ENCODE results near the gene MRPL12. TPM values are rescaled to one million over a fixed set of nuclear protein-coding genes. Genes with fewer than 3 reads are reported as not detected.

Gene MRPL12
- total and polyA plus RNA-seq, 2 of the 13 experiments (the other 11 are each of a cell fraction or from before 2014, with no cell fraction given), result 39.1 to 94.1 TPM

- H3K27me3 ChIP-seq (ENCODE audit: control insufficient read depth in 1 of 2, insufficient read depth in 2 of 2, low read length in 2 of 2), result no peaks in the 10 kb centered on the region; a peak in 1 of 5 replicates
- FAIRE-seq (no peak), ATAC-seq (peak; percentile 7), DNase-seq (ENCODE audit: low spot score) (no peak)
- ChIA-PET POLR2A (interaction anchor here (0.5 to 4.5 kb wide), 26 partner anchors 10 to 1886 kb away, joined by 3 to 124 read pairs (median 4); partner anchors contain the start of genes CBX8, CCDC137, FAAP100 and MCRIP1), CTCF (ENCODE audit: low intra/inter-chr PET ratio, low total read pairs) (no interaction called here)
- peak overlapping the region; percentile 94 for H3K9ac ChIP-seq (ENCODE audit: insufficient read depth, low read depth, low read length)
- intact Hi-C loops (cut with micrococcal nuclease; ENCODE audit: unreplicated experiment) (no loop called here), in situ Hi-C loops (cut with HindIII; ENCODE audit: extremely low pct_ligation_motif_present, low pct_unique_long_range_greater_than_20kb) (no loop called here)
- no peak overlapping the region for H2AFZ ChIP-seq (ENCODE audit: low read length)
- peak overlapping the region; percentile 90 for H3K4me2 ChIP-seq (ENCODE audit: low read depth, low read length)
- peak overlapping the region; percentile 68 for H3K27ac ChIP-seq (ENCODE audit: extremely low read length, insufficient read depth, low read length)
- peaks cover 21 to 30% of the 10 kb centered on the region in 2 experiments; a peak in 4 of 5 replicates for H3K36me3 ChIP-seq (replicated peaks in 1 of 2; ENCODE audit: control insufficient read depth in 1 of 2, insufficient read depth in 2 of 2, low read length in 2 of 2)
- no peaks in the 10 kb centered on the region for H4K20me1 ChIP-seq (ENCODE audit: insufficient read depth, low read length)
- peak overlapping the region; percentile 94 to 99 (median 97) for H3K4me3 ChIP-seq (replicated peaks in 1 of 3; ENCODE audit: insufficient read depth in 1 of 3, low read depth in 2 of 3, low read length in 3 of 3)
- H3K4me1 ChIP-seq (ENCODE audit: insufficient read depth, low read length), result peaks cover 43% of the 10 kb centered on the region
- BruUV-seq (replicated peaks), result no TSS peak
- no peaks in the 10 kb centered on the region for H3K9me3 ChIP-seq (ENCODE audit: low read length)
- H3K79me2 ChIP-seq (ENCODE audit: insufficient read depth, low read length), result peaks cover 35% of the 10 kb centered on the region
- 3% methylated on average over 13 of the region's 37 CpGs for WGBS (ENCODE audit: low lambda C conversion rate)
- TF ChIP-seq ZNF235 (CRISPR knock-in tag; IDR thresholded peaks at IDR 0.05; ENCODE audit: borderline replicate concordance) (0 out of 2 replicates have a peak, but pooled peaks have one; percentile 40), GPN1 (CRISPR knock-in tag; IDR thresholded peaks at IDR 0.05; ENCODE audit: borderline replicate concordance) (0 out of 2 replicates have a peak, but pooled peaks have one; percentile 21), BHLHE40 (IDR thresholded peaks at IDR 0.05; ENCODE audit: low read length) (no peak), KLF13 (CRISPR knock-in tag; IDR thresholded peaks at IDR 0.05) (0 out of 2 replicates have a peak, but pooled peaks have one; percentile 39), ZNF138 (CRISPR knock-in tag; IDR thresholded peaks at IDR 0.05; ENCODE audit: low read depth) (0 out of 2 replicates have a peak, but pooled peaks have one; percentile 5), ZNF737 (CRISPR knock-in tag; IDR thresholded peaks at IDR 0.05; ENCODE audit: borderline replicate concordance) (0 out of 2 replicates have a peak, but pooled peaks have one; percentile 43), GABPA (IDR thresholded peaks at IDR 0.05; ENCODE audit: low read depth, low read length) (peak; percentile 42), GABPA (CRISPR knock-in tag; IDR thresholded peaks at IDR 0.05; ENCODE audit: low read depth) (no peak), ZNF296 (CRISPR knock-in tag; conservative IDR thresholded peaks at IDR 0.05) (no peak), HIVEP1 (CRISPR knock-in tag; IDR thresholded peaks at IDR 0.05) (peak; percentile 7), IRX3 (CRISPR knock-in tag; IDR thresholded peaks at IDR 0.05; ENCODE audit: borderline replicate concordance, low read depth) (no peak), ZNF597 (CRISPR knock-in tag; IDR thresholded peaks at IDR 0.05) (no peak)
- TF ChIP-seq, protein P1, sequence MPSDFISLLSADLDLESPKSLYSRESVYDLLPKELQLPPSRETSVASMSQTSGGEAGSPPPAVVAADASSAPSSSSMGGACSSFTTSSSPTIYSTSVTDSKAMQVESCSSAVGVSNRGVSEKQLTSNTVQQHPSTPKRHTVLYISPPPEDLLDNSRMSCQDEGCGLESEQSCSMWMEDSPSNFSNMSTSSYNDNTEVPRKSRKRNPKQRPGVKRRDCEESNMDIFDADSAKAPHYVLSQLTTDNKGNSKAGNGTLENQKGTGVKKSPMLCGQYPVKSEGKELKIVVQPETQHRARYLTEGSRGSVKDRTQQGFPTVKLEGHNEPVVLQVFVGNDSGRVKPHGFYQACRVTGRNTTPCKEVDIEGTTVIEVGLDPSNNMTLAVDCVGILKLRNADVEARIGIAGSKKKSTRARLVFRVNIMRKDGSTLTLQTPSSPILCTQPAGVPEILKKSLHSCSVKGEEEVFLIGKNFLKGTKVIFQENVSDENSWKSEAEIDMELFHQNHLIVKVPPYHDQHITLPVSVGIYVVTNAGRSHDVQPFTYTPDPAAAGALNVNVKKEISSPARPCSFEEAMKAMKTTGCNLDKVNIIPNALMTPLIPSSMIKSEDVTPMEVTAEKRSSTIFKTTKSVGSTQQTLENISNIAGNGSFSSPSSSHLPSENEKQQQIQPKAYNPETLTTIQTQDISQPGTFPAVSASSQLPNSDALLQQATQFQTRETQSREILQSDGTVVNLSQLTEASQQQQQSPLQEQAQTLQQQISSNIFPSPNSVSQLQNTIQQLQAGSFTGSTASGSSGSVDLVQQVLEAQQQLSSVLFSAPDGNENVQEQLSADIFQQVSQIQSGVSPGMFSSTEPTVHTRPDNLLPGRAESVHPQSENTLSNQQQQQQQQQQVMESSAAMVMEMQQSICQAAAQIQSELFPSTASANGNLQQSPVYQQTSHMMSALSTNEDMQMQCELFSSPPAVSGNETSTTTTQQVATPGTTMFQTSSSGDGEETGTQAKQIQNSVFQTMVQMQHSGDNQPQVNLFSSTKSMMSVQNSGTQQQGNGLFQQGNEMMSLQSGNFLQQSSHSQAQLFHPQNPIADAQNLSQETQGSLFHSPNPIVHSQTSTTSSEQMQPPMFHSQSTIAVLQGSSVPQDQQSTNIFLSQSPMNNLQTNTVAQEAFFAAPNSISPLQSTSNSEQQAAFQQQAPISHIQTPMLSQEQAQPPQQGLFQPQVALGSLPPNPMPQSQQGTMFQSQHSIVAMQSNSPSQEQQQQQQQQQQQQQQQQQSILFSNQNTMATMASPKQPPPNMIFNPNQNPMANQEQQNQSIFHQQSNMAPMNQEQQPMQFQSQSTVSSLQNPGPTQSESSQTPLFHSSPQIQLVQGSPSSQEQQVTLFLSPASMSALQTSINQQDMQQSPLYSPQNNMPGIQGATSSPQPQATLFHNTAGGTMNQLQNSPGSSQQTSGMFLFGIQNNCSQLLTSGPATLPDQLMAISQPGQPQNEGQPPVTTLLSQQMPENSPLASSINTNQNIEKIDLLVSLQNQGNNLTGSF (CRISPR knock-in tag; IDR thresholded peaks at IDR 0.05), result no peak
- TF ChIP-seq, protein P2, sequence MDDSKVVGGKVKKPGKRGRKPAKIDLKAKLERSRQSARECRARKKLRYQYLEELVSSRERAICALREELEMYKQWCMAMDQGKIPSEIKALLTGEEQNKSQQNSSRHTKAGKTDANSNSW (CRISPR knock-in tag; IDR thresholded peaks at IDR 0.05; ENCODE audit: borderline replicate concordance), result 0 out of 2 replicates have a peak, but pooled peaks have one; percentile 85
- TF ChIP-seq, protein P3, sequence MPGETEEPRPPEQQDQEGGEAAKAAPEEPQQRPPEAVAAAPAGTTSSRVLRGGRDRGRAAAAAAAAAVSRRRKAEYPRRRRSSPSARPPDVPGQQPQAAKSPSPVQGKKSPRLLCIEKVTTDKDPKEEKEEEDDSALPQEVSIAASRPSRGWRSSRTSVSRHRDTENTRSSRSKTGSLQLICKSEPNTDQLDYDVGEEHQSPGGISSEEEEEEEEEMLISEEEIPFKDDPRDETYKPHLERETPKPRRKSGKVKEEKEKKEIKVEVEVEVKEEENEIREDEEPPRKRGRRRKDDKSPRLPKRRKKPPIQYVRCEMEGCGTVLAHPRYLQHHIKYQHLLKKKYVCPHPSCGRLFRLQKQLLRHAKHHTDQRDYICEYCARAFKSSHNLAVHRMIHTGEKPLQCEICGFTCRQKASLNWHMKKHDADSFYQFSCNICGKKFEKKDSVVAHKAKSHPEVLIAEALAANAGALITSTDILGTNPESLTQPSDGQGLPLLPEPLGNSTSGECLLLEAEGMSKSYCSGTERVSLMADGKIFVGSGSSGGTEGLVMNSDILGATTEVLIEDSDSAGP (CRISPR knock-in tag; IDR thresholded peaks at IDR 0.05; ENCODE audit: borderline replicate concordance), result 0 out of 2 replicates have a peak, but pooled peaks have one; percentile 46
Measured at GRCh38 chr17:81683208-81683583, 20.0 kb upstream of the MRPL12 start.

Data from HepG2 (cell line).